ACC112 (cell line): ENCODE data around the gene ITGB2.
"Not testable (repeated sequence)": the region's sequence is repeated elsewhere in the genome, so short reads cannot be mapped to it uniquely, and the experiment has no call there.

ENCODE experiments used
- H2AFZ ChIP-seq: fragments of 200-600 bp; sonication (generic); one replicate; pipeline ENCODE4 v1.6.0; 2017; ENCODE audit warnings: antibody characterized with exemption, low read length; ENCODE audit not compliant: unreplicated experiment
- H3K27ac ChIP-seq: fragments of 200-600 bp; sonication (generic); 2 replicates; pipeline ENCODE4 v1.5.1; 2014; ENCODE audit warnings: low read depth, mild to moderate bottlenecking, antibody characterized with exemption, low read length, moderate library complexity
- H3K27me3 ChIP-seq: fragments of 200-600 bp; sonication (generic); 2 replicates; pipeline ENCODE4 v1.6.1; 2014; ENCODE audit warnings: mild to moderate bottlenecking, antibody characterized with exemption, low read length, moderate library complexity, mixed read lengths; ENCODE audit not compliant: insufficient read depth
- H3K36me3 ChIP-seq: fragments of 200-600 bp; sonication (generic); 2 replicates; pipeline ENCODE4 v1.6.1; 2016; ENCODE audit warnings: mild to moderate bottlenecking, antibody characterized with exemption, low read length, moderate library complexity, mixed read lengths; ENCODE audit not compliant: insufficient read depth
- H3K4me1 ChIP-seq: fragments of 200-600 bp; sonication (generic); one replicate; pipeline ENCODE4 v1.6.1; 2016; ENCODE audit warnings: low read length, mixed read lengths; ENCODE audit not compliant: insufficient read depth, unreplicated experiment, control insufficient read depth
- H3K4me3 ChIP-seq: fragments of 200-600 bp; sonication (generic); 2 replicates; pipeline ENCODE4 v1.5.1; 2014; ENCODE audit warnings: mild to moderate bottlenecking, low read depth, low read length
- H3K79me2 ChIP-seq: fragments of 200-600 bp; sonication (generic); one replicate; pipeline ENCODE4 v1.6.0; 2016; ENCODE audit warnings: low read length; ENCODE audit not compliant: control insufficient read depth, unreplicated experiment, insufficient read depth

The ITGB2 gene

GRCh38 chr21:44930543-44930981, 9.9 kb upstream of the ITGB2 start:
- Histone ChIP-seq H3K36me3 (no peaks in the 10 kb centered on the region), H3K27me3 (peaks cover 14% of the 10 kb centered on the region), H2AFZ (no peak overlapping the region), H3K79me2 (no peaks in the 10 kb centered on the region), H3K27ac (no peak overlapping the region), H3K4me3 (no peak overlapping the region), H3K4me1 (peaks cover 46% of the 10 kb centered on the region)

GRCh38 chr21:44929799-44930542, 9.3 kb upstream of the ITGB2 start:
- peaks cover 46% of the 10 kb centered on the region for H3K4me1 ChIP-seq
- H3K79me2 ChIP-seq: no peaks in the 10 kb centered on the region
- H3K4me3 ChIP-seq: no peak overlapping the region
- no peak overlapping the region for H3K27ac ChIP-seq
- H2AFZ ChIP-seq: no peak overlapping the region
- H3K27me3 ChIP-seq: peaks cover 14% of the 10 kb centered on the region
- no peaks in the 10 kb centered on the region for H3K36me3 ChIP-seq

GRCh38 chr21:44929242-44929798, 8.6 kb upstream of the ITGB2 start:
- Histone ChIP-seq H3K4me3 (no peak overlapping the region), H2AFZ (no peak overlapping the region), H3K27me3 (peaks cover 14% of the 10 kb centered on the region), H3K36me3 (no peaks in the 10 kb centered on the region), H3K79me2 (no peaks in the 10 kb centered on the region), H3K27ac (no peak overlapping the region), H3K4me1 (peaks cover 46% of the 10 kb centered on the region)

- not testable (repeated sequence) for H2AFZ ChIP-seq, H3K36me3 ChIP-seq, H3K79me2 ChIP-seq
- peak overlapping the region; percentile 36; the same call in 1 of the 2 replicates for H3K27ac ChIP-seq
- H3K27me3 ChIP-seq: peaks cover 17% of the 10 kb centered on the region
- peak overlapping the region; percentile 6 for H3K4me3 ChIP-seq
- H3K4me1 ChIP-seq: peaks cover 46% of the 10 kb centered on the region
Measured at GRCh38 chr21:44928500-44929241, 8.0 kb upstream of the ITGB2 start.

- H3K27me3 ChIP-seq: peaks cover 13% of the 10 kb centered on the region
- H3K4me1 ChIP-seq: peaks cover 44% of the 10 kb centered on the region
- no peaks in the 10 kb centered on the region for H3K79me2 ChIP-seq
- peak overlapping the region; percentile 36; the same call in 1 of the 2 replicates for H3K27ac ChIP-seq
- peak overlapping the region; percentile 6 for H3K4me3 ChIP-seq
- no peak overlapping the region for H2AFZ ChIP-seq
- H3K36me3 ChIP-seq: no peaks in the 10 kb centered on the region
Measured at GRCh38 chr21:44927587-44928461, 7.1 kb upstream of the ITGB2 start.

- Histone ChIP-seq H3K27ac (no peak overlapping the region), H3K79me2 (no peaks in the 10 kb centered on the region), H3K4me1 (peaks cover 42% of the 10 kb centered on the region), H2AFZ (no peak overlapping the region), H3K27me3 (peaks cover 16% of the 10 kb centered on the region), H3K36me3 (no peaks in the 10 kb centered on the region), H3K4me3 (no peak overlapping the region)
Measured at GRCh38 chr21:44927259-44927586, 6.5 kb upstream of the ITGB2 start.

- Histone ChIP-seq H3K27me3 (peaks cover 17% of the 10 kb centered on the region), H3K27ac (no peak overlapping the region), H3K4me3 (no peak overlapping the region), H3K36me3 (no peaks in the 10 kb centered on the region), H3K79me2 (no peaks in the 10 kb centered on the region), H3K4me1 (peaks cover 39% of the 10 kb centered on the region), H2AFZ (no peak overlapping the region)
Measured at GRCh38 chr21:44926331-44927101, 5.8 kb upstream of the ITGB2 start.

GRCh38 chr21:44925378-44925755, 4.7 kb upstream of the ITGB2 start:
- Histone ChIP-seq H3K27ac (no peak overlapping the region), H3K4me1 (peaks cover 27% of the 10 kb centered on the region), H2AFZ (no peak overlapping the region)

GRCh38 chr21:44924606-44925377, 4.1 kb upstream of the ITGB2 start:
- H3K4me3 ChIP-seq: no peak overlapping the region
- peaks cover 33% of the 10 kb centered on the region for H3K27me3 ChIP-seq
- H3K27ac ChIP-seq: no peak overlapping the region
- peaks cover 26% of the 10 kb centered on the region for H3K4me1 ChIP-seq
- H3K79me2 ChIP-seq: no peaks in the 10 kb centered on the region
- no peak overlapping the region for H2AFZ ChIP-seq
- no peaks in the 10 kb centered on the region for H3K36me3 ChIP-seq

More at GRCh38 chr21:44925378-44925755, 4.7 kb upstream of the ITGB2 start:
- H3K36me3 ChIP-seq: no peaks in the 10 kb centered on the region
- peaks cover 27% of the 10 kb centered on the region for H3K27me3 ChIP-seq
- H3K4me3 ChIP-seq: no peak overlapping the region
- no peaks in the 10 kb centered on the region for H3K79me2 ChIP-seq
